Neutrophil (primary cell): ENCODE data around the gene TSPAN18.

ENCODE experiments used
- H3K27ac ChIP-seq: fragments of 200-600 bp; sonication (generic); 2 replicates; pipeline ENCODE4 v1.5.1; 2016; ENCODE audit warnings: mild to moderate bottlenecking, moderate library complexity
- H3K27me3 ChIP-seq: fragments of 200-600 bp; sonication (generic); 2 replicates; pipeline ENCODE4 v1.6.0; 2016; ENCODE audit warnings: mild to moderate bottlenecking
- H3K36me3 ChIP-seq: fragments of 200-600 bp; sonication (generic); 2 replicates; pipeline ENCODE4 v1.5.1; 2017
- H3K4me1 ChIP-seq, 2 experiments: fragments of 200-600 bp in 1 of 2; sonication (generic) in 1 of 2; 1 replicate in 1 of 2; 2 replicates in 1 of 2; pipeline versions ENCODE4 v1.5.1 to v1.6.1; 2013 to 2016; ENCODE audit warnings: low read depth in 1 of 2, low read length in 1 of 2, mild to moderate bottlenecking in 1 of 2, moderate library complexity in 1 of 2; ENCODE audit not compliant: control insufficient read depth in 1 of 2, insufficient read depth in 1 of 2
- H3K4me3 ChIP-seq, 2 experiments: fragments of 200-600 bp in 1 of 2; sonication (generic) in 1 of 2; 1 replicate in 1 of 2; 2 replicates in 1 of 2; pipeline ENCODE4 v1.5.1; 2013 to 2016; ENCODE audit warnings: low read depth in 1 of 2, low read length in 1 of 2, mild to moderate bottlenecking in 1 of 2, moderate library complexity in 1 of 2
- H3K9me3 ChIP-seq: fragments of 200-600 bp; sonication (generic); 2 replicates; pipeline ENCODE4 v1.5.1; 2016
- CTCF ChIP-seq: fragments of 200-600 bp; sonication (generic); IDR thresholded peaks from 2 replicates; pipeline ENCODE4 v1.5.1; 2016; ENCODE audit warnings: antibody characterized with exemption

The TSPAN18 gene

GRCh38 chr11:44930588-44931302 is 204.0 kb downstream of the TSPAN18 start:
- H3K4me3 ChIP-seq, result no peak overlapping the region
- H3K27ac ChIP-seq, result no peak overlapping the region
- H3K9me3 ChIP-seq, result no peaks in the 10 kb centered on the region
- H3K4me1 ChIP-seq, result peaks cover 12 to 13% of the 10 kb centered on the region in 2 experiments
- TF ChIP-seq CTCF, result no peak
- peaks cover 39% of the 10 kb centered on the region for H3K36me3 ChIP-seq
- H3K27me3 ChIP-seq, result no peaks in the 10 kb centered on the region

GRCh38 chr11:44931466-44931865 is 204.7 kb downstream of the TSPAN18 start:
- Histone ChIP-seq H3K4me1 (peaks cover 12 to 15% of the 10 kb centered on the region in 2 experiments), H3K27ac (no peak overlapping the region), H3K4me3 (no peak overlapping the region), H3K9me3 (no peaks in the 10 kb centered on the region), H3K36me3 (peaks cover 46% of the 10 kb centered on the region), H3K27me3 (no peaks in the 10 kb centered on the region)
- no peak for TF ChIP-seq CTCF

GRCh38 chr11:44934110-44934509 is 207.3 kb downstream of the TSPAN18 start:
- H3K27me3 ChIP-seq, result no peaks in the 10 kb centered on the region
- H3K4me3 ChIP-seq, result no peak overlapping the region
- peaks cover 5 to 10% of the 10 kb centered on the region in 2 experiments for H3K4me1 ChIP-seq
- no peak overlapping the region for H3K27ac ChIP-seq
- no peak for TF ChIP-seq CTCF
- H3K36me3 ChIP-seq, result peaks cover 73% of the 10 kb centered on the region
- no peaks in the 10 kb centered on the region for H3K9me3 ChIP-seq

GRCh38 chr11:44934735-44935250 is 208.0 kb downstream of the TSPAN18 start:
- Histone ChIP-seq H3K9me3 (no peaks in the 10 kb centered on the region), H3K4me3 (no peak overlapping the region)

GRCh38 chr11:44936525-44936924 is 209.8 kb downstream of the TSPAN18 start:
- TF ChIP-seq CTCF, result peak; percentile 94
- no peaks in the 10 kb centered on the region for H3K27me3 ChIP-seq
- H3K4me1 ChIP-seq, result peaks cover 28 to 32% of the 10 kb centered on the region in 2 experiments
- H3K9me3 ChIP-seq, result no peaks in the 10 kb centered on the region
- peaks cover 93% of the 10 kb centered on the region for H3K36me3 ChIP-seq
- no peak overlapping the region for H3K4me3 ChIP-seq
- peak overlapping the region; percentile 41 for H3K27ac ChIP-seq

More at GRCh38 chr11:44934735-44935250, 208.0 kb downstream of the TSPAN18 start:
- Histone ChIP-seq H3K27me3 (no peaks in the 10 kb centered on the region), H3K36me3 (peaks cover 80% of the 10 kb centered on the region), H3K4me1 (peaks cover 12 to 17% of the 10 kb centered on the region in 2 experiments), H3K27ac (no peak overlapping the region)
- no peak for TF ChIP-seq CTCF
